Gastrocnemius medialis (tissue), 4 donors: ENCODE data around the gene TFPI. TPM values are rescaled to one million over a fixed set of nuclear protein-coding genes. Genes with fewer than 3 reads are reported as not detected.

Source experiments
- ATAC-seq, 2 donors: fragments of 150-250 bp; one replicate each; pipeline ENCODE4 v1.9.1; 2016
- DNase-seq, 2 donors: peaks; one replicate each; pipeline ENCODE4 v3.0.0-alpha.2; 2019
- H3K27ac ChIP-seq, 4 donors: fragments of 200-600 bp; sonication (generic); 1 replicate in 1 of 4; 2 replicates in 3 of 4; pipeline ENCODE4 v1.5.1; 2016 to 2018; ENCODE audit warnings: mild to moderate bottlenecking in 2 of 4, moderate library complexity in 1 of 4
- H3K27me3 ChIP-seq, 3 donors: fragments of 200-600 bp; sonication (generic) in 2 of 3; 1 replicate in 1 of 3; 2 replicates in 2 of 3; pipeline versions ENCODE4 v1.5.1 to v1.6.0; 2016 to 2019; ENCODE audit warnings: mild to moderate bottlenecking in 1 of 3, moderate library complexity in 1 of 3
- H3K36me3 ChIP-seq, 2 donors: fragments of 200-600 bp; sonication (generic) in 1 of 2; one replicate each; pipeline ENCODE4 v1.5.1; 2017 to 2018
- H3K4me1 ChIP-seq, 2 donors: fragments of 200-600 bp; sonication (generic) in 1 of 2; one replicate each; pipeline ENCODE4 v1.5.1; 2016 to 2017; ENCODE audit warnings: mild to moderate bottlenecking in 2 of 2
- H3K4me3 ChIP-seq, 4 donors: fragments of 200-600 bp; sonication (generic) in 3 of 4; 1 replicate in 1 of 4; 2 replicates in 3 of 4; pipeline ENCODE4 v1.5.1; 2016 to 2019; ENCODE audit warnings: mild to moderate bottlenecking in 2 of 4
- H3K9me3 ChIP-seq, 3 donors: fragments of 200-600 bp; sonication (generic) in 2 of 3; 1 replicate in 1 of 3; 2 replicates in 2 of 3; pipeline ENCODE4 v1.5.1; 2016 to 2019
- CTCF ChIP-seq, 5 experiments: fragments of 450-650 bp in 3 of 5; fragments of 200-600 bp in 2 of 5; sonication (generic) in 2 of 5; IDR thresholded peaks in 4 of 5; conservative IDR thresholded peaks in 1 of 5; 1 replicate in 4 of 5; 2 replicates in 1 of 5; pipeline ENCODE4 v1.5.1; 2016 to 2019; ENCODE audit warnings: antibody characterized with exemption in 5 of 5, mild to moderate bottlenecking in 3 of 5, moderate library complexity in 3 of 5
- POLR2A ChIP-seq, 2 donors: fragments of 450-650 bp; IDR thresholded peaks; one replicate each; pipeline ENCODE4 v1.6.1; 2017; ENCODE audit warnings: antibody characterized with exemption in 2 of 2, mild to moderate bottlenecking in 2 of 2, moderate library complexity in 2 of 2
- in situ Hi-C, 4 donors: fragments of 200-750 bp; cut with MboI; loops; one replicate each; pipeline versions ENCODE4 v1.15.0 to v1.8.0; 2017; ENCODE audit warnings: low sequenced_read_pairs in 4 of 4
- intact Hi-C: fragments of 100-400 bp; cut with DNase I; formaldehyde crosslinking; loops from one replicate; pipeline ENCODE4 v1.15.1; 2023; ENCODE audit warnings: low total_unique reads
- total RNA-seq, 4 donors: library from RNA; depleted of rRNA; stranded (reverse); fragments of >200 nt; gene quantifications; one replicate each; pipeline versions ENCODE4 v1.1.0 to v1.2.3, GENCODE V29; 2016

The TFPI gene
- total RNA-seq, 4 donors from 2014 or later, result 30.7 to 91.5 (median 54.7) TPM

- in situ Hi-C loops, result loop anchor here in 2 of 4 donors (10.0 to 25.0 kb wide), 2 partner anchors 327 to 335 kb away; no protein-coding TSS in a partner anchor
These were observed 44.4 kb downstream of the TFPI start for GRCh38 chr2:187509667-187510417.

DNA sequence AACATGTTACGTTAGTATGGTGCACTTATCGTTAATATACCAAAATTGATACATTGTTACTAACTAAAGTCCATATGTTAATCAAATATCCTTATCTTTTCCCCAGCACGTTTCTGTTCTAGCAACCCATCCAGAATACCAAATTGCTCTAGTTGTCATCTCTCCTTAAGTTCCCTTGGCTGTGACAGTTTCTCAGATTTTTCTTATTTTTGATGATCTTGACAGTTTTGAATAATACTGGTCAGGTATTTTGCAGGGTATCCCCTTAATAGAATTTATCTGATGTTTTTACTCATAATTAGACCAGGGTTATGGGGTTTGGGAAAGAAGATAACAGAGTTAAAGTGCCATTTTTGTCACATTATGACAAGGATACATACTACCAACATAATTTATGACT is 47.8 kb downstream of the TFPI start:
- intact Hi-C loops (no loop called here), in situ Hi-C loops (loop anchor here in 2 of 4 donors (10.0 to 25.0 kb wide), 2 partner anchors 331 to 338 kb away; no protein-coding TSS in a partner anchor)
- DNase-seq (no peak), ATAC-seq (no peak)
- Histone ChIP-seq H3K4me1 (peaks cover 0 to 1% of the 10 kb centered on the region in 2 donors), H3K9me3 (no peaks in the 10 kb centered on the region), H3K36me3 (no peaks in the 10 kb centered on the region), H3K27me3 (no peaks in the 10 kb centered on the region), H3K27ac (no peak overlapping the region), H3K4me3 (no peak overlapping the region)
- no peak for TF ChIP-seq POLR2A (IDR thresholded peaks at IDR 0.05)
- no peak for TF ChIP-seq CTCF (IDR thresholded peaks at IDR 0.05 in 4 of 5, conservative IDR thresholded peaks at IDR 0.05 in 1 of 5)

More at GRCh38 chr2:187509667-187510417, 44.4 kb downstream of the TFPI start:
- no peak overlapping the region for H3K4me3 ChIP-seq
- no peak for ATAC-seq
- no peak overlapping the region for H3K27ac ChIP-seq
- DNase-seq, result no peak
- intact Hi-C loops, result no loop called here
- H3K4me1 ChIP-seq, result no peaks in the 10 kb centered on the region
- no peak for TF ChIP-seq POLR2A (IDR thresholded peaks at IDR 0.05)
- no peaks in the 10 kb centered on the region for H3K9me3 ChIP-seq
- no peaks in the 10 kb centered on the region for H3K36me3 ChIP-seq
- H3K27me3 ChIP-seq, result no peaks in the 10 kb centered on the region

DNA sequence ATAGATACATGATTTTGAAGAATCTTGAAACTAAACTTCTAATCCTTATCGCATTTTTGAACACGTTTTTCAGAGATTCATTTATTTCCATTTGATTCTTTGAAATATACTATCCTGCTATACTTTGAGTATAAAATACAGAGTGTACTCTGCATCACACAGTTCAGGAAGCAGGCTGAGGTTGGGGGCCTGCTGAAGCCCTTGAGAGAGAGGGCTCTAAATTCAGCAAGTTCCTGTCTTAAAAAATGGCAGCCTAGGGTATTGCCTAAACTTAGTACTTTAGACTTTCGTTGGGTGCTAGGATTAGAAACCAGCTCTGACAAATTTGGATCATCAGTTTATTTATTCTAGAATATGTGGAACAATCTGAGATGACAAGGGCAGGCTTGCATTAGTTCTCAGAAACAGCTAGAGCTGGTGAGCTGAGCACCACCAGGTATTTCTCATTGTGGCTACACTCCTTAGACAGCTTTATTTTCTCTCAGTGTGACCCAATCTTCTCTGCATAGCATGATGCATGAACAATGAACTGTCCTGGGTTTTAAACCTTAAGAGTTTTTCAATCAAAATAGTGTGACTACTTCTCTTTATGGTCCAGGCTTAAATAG is 49.1 kb downstream of the TFPI start:
- no peak for DNase-seq
- no peak overlapping the region for H3K27ac ChIP-seq
- in situ Hi-C loops, result loop anchor here in 2 of 4 donors (10.0 to 25.0 kb wide), 2 partner anchors 332 to 340 kb away; no protein-coding TSS in a partner anchor
- no peaks in the 10 kb centered on the region for H3K27me3 ChIP-seq
- TF ChIP-seq POLR2A (IDR thresholded peaks at IDR 0.05) (no peak), CTCF (IDR thresholded peaks at IDR 0.05 in 4 of 5, conservative IDR thresholded peaks at IDR 0.05 in 1 of 5) (no peak)
- intact Hi-C loops, result no loop called here
- H3K36me3 ChIP-seq, result no peaks in the 10 kb centered on the region
- peaks cover 0 to 6% of the 10 kb centered on the region in 2 donors for H3K4me1 ChIP-seq
- no peak overlapping the region for H3K4me3 ChIP-seq
- no peak for ATAC-seq
- H3K9me3 ChIP-seq, result no peaks in the 10 kb centered on the region

- Histone ChIP-seq H3K27me3 (no peaks in the 10 kb centered on the region), H3K4me1 (peaks cover 0 to 6% of the 10 kb centered on the region in 2 donors), H3K27ac (no peak overlapping the region), H3K36me3 (no peaks in the 10 kb centered on the region), H3K9me3 (no peaks in the 10 kb centered on the region), H3K4me3 (no peak overlapping the region)
- ATAC-seq (no peak), DNase-seq (no peak)
- TF ChIP-seq POLR2A (IDR thresholded peaks at IDR 0.05) (no peak), CTCF (IDR thresholded peaks at IDR 0.05 in 4 of 5, conservative IDR thresholded peaks at IDR 0.05 in 1 of 5) (no peak)
- intact Hi-C loops (loop anchor here (5.0 kb wide), 1 partner anchor 338 kb away; no protein-coding TSS in a partner anchor), in situ Hi-C loops (loop anchor here (5.0 to 25.0 kb wide), 4 partner anchors 73 to 340 kb away; no protein-coding TSS in a partner anchor)
These were observed 49.8 kb downstream of the TFPI start for GRCh38 chr2:187504312-187504921.
